Measurements from ENCODE around the gene EGFLAM.

GRCh38 chr5:38341641-38342040, 83.3 kb downstream of the EGFLAM start:
- no peak for TF ChIP-seq EZH2 (IDR thresholded peaks at IDR 0.05)
- TF ChIP-seq POLR2AphosphoS5 (IDR thresholded peaks at IDR 0.05; ENCODE audit: borderline replicate concordance, low read depth, low read length), result no peak
- no peak for TF ChIP-seq FOXP2 (optimal IDR thresholded peaks at IDR 0.05; ENCODE audit: control extremely low read depth, extremely low read length, insufficient read depth)

Data from SK-N-MC (cell line).